Esophagus squamous epithelium (tissue), 5 donors: Measurements from ENCODE around the gene GNG2. TPM values are rescaled to one million over a fixed set of nuclear protein-coding genes. Genes with fewer than 3 reads are reported as not detected.

Source experiments
- DNase-seq: peaks from one replicate; lab custom pipeline; 2025; lab: John Stamatoyannopoulos, UW
- H3K27ac ChIP-seq, 4 donors: fragments of 200-600 bp; sonication (generic); one replicate each; pipeline ENCODE4 v1.5.1; 2016 to 2019; ENCODE audit warnings: mild to moderate bottlenecking in 1 of 4
- H3K27me3 ChIP-seq, 4 donors: fragments of 200-600 bp; sonication (generic); 1 replicate in 3 of 4; 2 replicates in 1 of 4; pipeline versions ENCODE4 v1.5.1 to v1.6.0; 2017 to 2021; ENCODE audit warnings: antibody characterized with exemption in 1 of 4
- H3K36me3 ChIP-seq, 3 donors: fragments of 200-600 bp; sonication (generic); one replicate each; pipeline ENCODE4 v1.5.1; 2016 to 2019
- H3K4me1 ChIP-seq, 3 donors: fragments of 200-600 bp; sonication (generic); one replicate each; pipeline ENCODE4 v1.5.1; 2017 to 2019
- H3K4me3 ChIP-seq, 4 donors: fragments of 200-600 bp; sonication (generic); 1 replicate in 3 of 4; 2 replicates in 1 of 4; pipeline ENCODE4 v1.5.1; 2016 to 2019; ENCODE audit warnings: mild to moderate bottlenecking in 2 of 4, moderate library complexity in 1 of 4
- H3K9me3 ChIP-seq, 3 donors: fragments of 200-600 bp; sonication (generic); one replicate each; pipeline ENCODE4 v1.5.1; 2016 to 2019
- POLR2A ChIP-seq, 4 donors: fragments of 450-650 bp; IDR thresholded peaks; one replicate each; pipeline ENCODE4 v1.6.1; 2017; ENCODE audit warnings: antibody characterized with exemption in 4 of 4, mild to moderate bottlenecking in 4 of 4, moderate library complexity in 3 of 4
- WGBS, 2 donors: methylation state at CpG; one replicate each; pipeline ENCODE4 v1.1.5; 2018; 5-methylcytosine and 5-hydroxymethylcytosine counted together
- intact Hi-C: fragments of 100-400 bp; cut with DNase I; formaldehyde crosslinking; loops from one replicate; pipeline ENCODE4 v1.15.0; 2022
- total RNA-seq, 4 donors: library from RNA; depleted of rRNA; stranded (reverse); fragments of >200 nt; gene quantifications; one replicate each; pipeline ENCODE4 v1.1.0, GENCODE V29; 2016
- TF ChIP-seq, protein P1 (sequence below), 6 experiments: fragments of 450-650 bp in 4 of 6; fragments of 200-600 bp in 2 of 6; sonication (generic) in 2 of 6; IDR thresholded peaks; one replicate each; pipeline ENCODE4 v1.5.1; 2016 to 2019; ENCODE audit warnings: antibody characterized with exemption in 6 of 6, mild to moderate bottlenecking in 4 of 6, moderate library complexity in 4 of 6
- donor health status: DM: yes; HTN: yes; CAD: no.

GNG2 gene
- total RNA-seq, 4 donors from 2014 or later: 1.5 to 8.8 (median 3.7) TPM

DNA sequence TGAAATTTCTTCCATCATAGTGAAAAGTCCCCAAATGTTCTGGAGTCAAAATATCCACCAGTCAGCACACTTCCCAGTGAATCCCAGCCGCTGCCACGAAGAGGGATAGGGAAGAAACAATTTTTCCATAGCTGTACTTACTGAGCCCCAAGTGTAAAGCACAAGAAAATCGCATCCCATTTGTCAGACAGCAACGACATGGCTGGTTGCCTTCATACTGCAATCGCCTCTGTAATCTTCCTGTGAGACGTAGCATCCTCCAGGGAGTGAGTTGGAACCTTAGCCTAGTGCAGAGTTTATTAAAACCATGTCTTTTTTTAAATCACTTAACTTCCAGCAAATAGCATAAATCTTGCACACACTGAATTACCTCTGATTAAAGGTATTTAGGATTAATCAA lies 56.8 kb downstream of the GNG2 start:
- H3K36me3 ChIP-seq: no peaks in the 10 kb centered on the region
- no peaks in the 10 kb centered on the region for H3K4me1 ChIP-seq
- H3K27ac ChIP-seq: no peak overlapping the region
- TF ChIP-seq, protein P1, sequence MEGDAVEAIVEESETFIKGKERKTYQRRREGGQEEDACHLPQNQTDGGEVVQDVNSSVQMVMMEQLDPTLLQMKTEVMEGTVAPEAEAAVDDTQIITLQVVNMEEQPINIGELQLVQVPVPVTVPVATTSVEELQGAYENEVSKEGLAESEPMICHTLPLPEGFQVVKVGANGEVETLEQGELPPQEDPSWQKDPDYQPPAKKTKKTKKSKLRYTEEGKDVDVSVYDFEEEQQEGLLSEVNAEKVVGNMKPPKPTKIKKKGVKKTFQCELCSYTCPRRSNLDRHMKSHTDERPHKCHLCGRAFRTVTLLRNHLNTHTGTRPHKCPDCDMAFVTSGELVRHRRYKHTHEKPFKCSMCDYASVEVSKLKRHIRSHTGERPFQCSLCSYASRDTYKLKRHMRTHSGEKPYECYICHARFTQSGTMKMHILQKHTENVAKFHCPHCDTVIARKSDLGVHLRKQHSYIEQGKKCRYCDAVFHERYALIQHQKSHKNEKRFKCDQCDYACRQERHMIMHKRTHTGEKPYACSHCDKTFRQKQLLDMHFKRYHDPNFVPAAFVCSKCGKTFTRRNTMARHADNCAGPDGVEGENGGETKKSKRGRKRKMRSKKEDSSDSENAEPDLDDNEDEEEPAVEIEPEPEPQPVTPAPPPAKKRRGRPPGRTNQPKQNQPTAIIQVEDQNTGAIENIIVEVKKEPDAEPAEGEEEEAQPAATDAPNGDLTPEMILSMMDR (IDR thresholded peaks at IDR 0.05): no peak
- no peak for TF ChIP-seq POLR2A (IDR thresholded peaks at IDR 0.05)
- H3K9me3 ChIP-seq: no peaks in the 10 kb centered on the region
- no peak for DNase-seq
- H3K27me3 ChIP-seq: no peaks in the 10 kb centered on the region
- no peak overlapping the region for H3K4me3 ChIP-seq
- 63 to 91% methylated on average over 5 to 6 of the region's 6 CpGs for WGBS, 2 donors
- intact Hi-C loops: no loop called here

DNA sequence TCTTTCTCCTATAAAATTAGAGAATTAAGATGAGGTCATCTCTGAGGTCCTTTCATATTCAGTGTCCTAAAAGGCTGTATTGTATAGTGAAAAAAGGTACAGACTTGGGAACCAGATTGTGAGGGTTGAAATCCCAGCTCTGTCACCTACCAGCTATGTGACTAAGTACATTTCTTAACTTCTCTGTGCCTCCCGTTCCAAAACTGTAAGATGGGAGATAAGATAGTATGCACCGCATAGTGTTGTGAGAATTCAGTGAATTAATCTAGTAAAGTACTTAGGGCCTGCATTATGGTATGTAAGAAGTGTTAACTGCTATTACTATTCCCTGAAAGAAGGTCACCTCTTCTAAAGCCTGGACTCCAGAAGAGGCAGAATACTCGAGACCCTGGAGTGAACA lies 60.6 kb downstream of the GNG2 start:
- intact Hi-C loops: no loop called here

DNA sequence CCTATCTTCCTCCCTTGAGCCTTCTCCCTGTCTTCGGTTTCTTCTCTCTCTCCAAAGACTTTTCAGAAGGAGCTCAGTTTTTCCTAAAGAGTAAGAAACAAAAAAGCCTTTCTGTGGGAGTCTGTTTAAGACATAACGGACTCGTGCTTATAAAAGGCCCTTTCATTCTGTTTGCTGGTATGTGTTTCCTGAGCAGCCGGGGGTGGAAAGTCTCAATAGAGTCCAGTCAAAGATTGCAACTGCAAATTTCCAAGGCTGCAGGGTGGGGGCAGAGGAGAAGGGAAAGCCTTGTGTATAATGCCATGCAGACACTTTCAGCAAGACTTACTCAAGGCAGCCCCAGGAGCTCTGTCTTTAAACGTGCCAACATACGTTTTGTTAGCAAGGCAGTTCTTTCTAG lies 62.2 kb downstream of the GNG2 start:
- no peak overlapping the region for H3K27ac ChIP-seq
- no peaks in the 10 kb centered on the region for H3K36me3 ChIP-seq
- H3K9me3 ChIP-seq: no peaks in the 10 kb centered on the region
- no peaks in the 10 kb centered on the region for H3K4me1 ChIP-seq
- intact Hi-C loops: no loop called here
- no peak for DNase-seq
- H3K4me3 ChIP-seq: no peak overlapping the region
- 58 to 59% methylated on average over 5 of the region's 6 CpGs for WGBS, 2 donors
- TF ChIP-seq, protein P1 (IDR thresholded peaks at IDR 0.05): no peak
- TF ChIP-seq POLR2A (IDR thresholded peaks at IDR 0.05): no peak
- no peaks in the 10 kb centered on the region for H3K27me3 ChIP-seq

More for the DNA sequence above, 60.6 kb downstream of the GNG2 start:
- no peaks in the 10 kb centered on the region for H3K27me3 ChIP-seq
- 65 to 83% methylated on average over 3 of the region's 3 CpGs for WGBS, 2 donors
- H3K27ac ChIP-seq: no peak overlapping the region
- H3K4me1 ChIP-seq: no peaks in the 10 kb centered on the region
- TF ChIP-seq POLR2A (IDR thresholded peaks at IDR 0.05): no peak
- TF ChIP-seq, protein P1 (IDR thresholded peaks at IDR 0.05): no peak
- H3K9me3 ChIP-seq: no peaks in the 10 kb centered on the region
- no peak for DNase-seq
- no peak overlapping the region for H3K4me3 ChIP-seq
- H3K36me3 ChIP-seq: no peaks in the 10 kb centered on the region

DNA sequence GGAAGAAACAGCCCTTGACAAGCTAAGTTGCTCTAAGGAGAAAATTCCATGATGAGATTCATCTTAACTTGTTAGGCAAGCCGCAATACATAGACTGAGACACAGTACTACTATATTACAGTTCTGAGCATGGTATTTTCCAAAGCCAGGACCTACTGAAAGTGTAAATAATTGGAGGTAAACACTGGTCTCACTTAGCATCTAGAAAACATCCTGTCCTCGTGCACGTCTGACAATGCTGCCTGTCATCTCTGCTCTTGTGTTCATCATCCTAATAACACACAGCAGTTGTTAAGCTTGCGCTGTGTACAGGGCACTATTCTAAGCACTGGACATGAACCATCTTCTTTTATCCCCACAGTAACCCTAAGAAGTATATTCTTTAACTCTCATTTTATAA lies 64.2 kb downstream of the GNG2 start:
- no peak for DNase-seq
- no peak overlapping the region for H3K27ac ChIP-seq
- no peaks in the 10 kb centered on the region for H3K9me3 ChIP-seq
- H3K4me3 ChIP-seq: no peak overlapping the region
- no peaks in the 10 kb centered on the region for H3K36me3 ChIP-seq
- 81 to 88% methylated on average over 4 of the region's 4 CpGs for WGBS, 2 donors
- no peaks in the 10 kb centered on the region for H3K27me3 ChIP-seq
- H3K4me1 ChIP-seq: peaks cover 0 to 16% (median 0%) of the 10 kb centered on the region in 3 donors
- intact Hi-C loops: no loop called here
- TF ChIP-seq, protein P1 (IDR thresholded peaks at IDR 0.05): no peak
- TF ChIP-seq POLR2A (IDR thresholded peaks at IDR 0.05): no peak

DNA sequence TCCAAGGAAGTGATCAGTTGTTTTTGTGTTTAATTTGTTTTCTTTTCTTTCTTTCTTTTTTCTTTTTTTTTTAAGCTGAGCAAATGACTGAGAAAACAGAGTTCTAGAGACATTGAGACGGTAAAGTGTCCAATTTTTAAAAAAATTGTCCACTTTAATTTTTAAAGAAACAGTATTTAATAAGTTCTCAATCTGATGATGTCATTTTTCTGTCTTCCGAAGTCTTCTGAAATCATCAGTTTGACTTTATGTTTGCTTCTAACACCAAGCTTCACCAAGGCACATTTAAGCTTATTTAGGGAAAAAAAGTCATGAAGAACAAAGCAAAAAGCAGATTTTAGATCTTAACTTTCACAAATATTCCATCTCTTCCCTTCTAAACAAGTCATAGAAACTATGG lies 65.6 kb downstream of the GNG2 start:
- Histone ChIP-seq H3K27ac (no peak overlapping the region), H3K4me3 (no peak overlapping the region), H3K27me3 (peaks cover 0 to 6% (median 0%) of the 10 kb centered on the region in 4 donors), H3K9me3 (no peaks in the 10 kb centered on the region), H3K4me1 (peaks cover 0 to 30% (median 0%) of the 10 kb centered on the region in 3 donors), H3K36me3 (no peaks in the 10 kb centered on the region)
- intact Hi-C loops: no loop called here
- DNase-seq: no peak
- TF ChIP-seq, protein P1 (IDR thresholded peaks at IDR 0.05): no peak
- 91 to 92% methylated on average over 2 of the region's 2 CpGs for WGBS, 2 donors
